Measurements from ENCODE around the gene GOLT1B. TPM values are rescaled to one million over a fixed set of nuclear protein-coding genes. Genes with fewer than 3 reads are reported as not detected.

GOLT1B gene
- total RNA-seq, 1 experiment from 2014 or later = 19.0 TPM

DNA sequence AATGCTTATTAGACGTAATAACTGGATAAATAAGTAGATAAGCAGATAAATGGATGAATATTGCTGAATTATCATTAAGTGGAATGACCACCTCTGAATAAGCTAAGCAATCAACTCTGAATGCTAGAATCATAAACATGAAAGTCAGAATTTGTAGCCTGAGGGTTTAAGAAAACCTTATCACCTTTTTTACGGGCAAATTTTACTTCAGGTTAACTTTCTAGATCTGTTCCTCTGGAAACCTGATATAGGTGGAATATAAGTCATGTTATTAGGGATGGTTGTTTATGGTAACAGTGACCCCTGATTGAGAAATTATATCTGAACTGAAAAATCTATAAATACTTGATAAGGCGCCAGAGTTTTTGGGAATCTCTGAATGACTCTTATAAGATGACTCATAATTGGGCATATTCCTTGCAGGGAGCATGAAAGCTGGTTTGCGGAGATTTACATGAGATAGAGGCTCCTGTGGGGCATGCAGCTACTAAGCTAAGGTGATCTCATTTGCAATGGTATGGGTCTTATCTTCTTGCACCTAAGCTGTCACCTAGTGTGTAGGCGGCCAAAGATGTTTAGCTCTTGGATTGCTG lies 36.6 kb downstream of the GOLT1B start:
- no peak overlapping the region for H2AFZ ChIP-seq (ENCODE audit: low read length)
- no peak overlapping the region for H3K9ac ChIP-seq (ENCODE audit: low read length)
- no peak overlapping the region for H3K27ac ChIP-seq (ENCODE audit: low read length)
- POLR2A ChIA-PET (ENCODE audit: unreplicated experiment) = no interaction called here
- TF ChIP-seq EZH2 (IDR thresholded peaks at IDR 0.05; ENCODE audit: low read length, unreplicated experiment) (no peak), EZH2phosphoT487 (IDR thresholded peaks at IDR 0.05; ENCODE audit: borderline replicate concordance, low read length) (no peak)
- TF ChIP-seq, protein P1, sequence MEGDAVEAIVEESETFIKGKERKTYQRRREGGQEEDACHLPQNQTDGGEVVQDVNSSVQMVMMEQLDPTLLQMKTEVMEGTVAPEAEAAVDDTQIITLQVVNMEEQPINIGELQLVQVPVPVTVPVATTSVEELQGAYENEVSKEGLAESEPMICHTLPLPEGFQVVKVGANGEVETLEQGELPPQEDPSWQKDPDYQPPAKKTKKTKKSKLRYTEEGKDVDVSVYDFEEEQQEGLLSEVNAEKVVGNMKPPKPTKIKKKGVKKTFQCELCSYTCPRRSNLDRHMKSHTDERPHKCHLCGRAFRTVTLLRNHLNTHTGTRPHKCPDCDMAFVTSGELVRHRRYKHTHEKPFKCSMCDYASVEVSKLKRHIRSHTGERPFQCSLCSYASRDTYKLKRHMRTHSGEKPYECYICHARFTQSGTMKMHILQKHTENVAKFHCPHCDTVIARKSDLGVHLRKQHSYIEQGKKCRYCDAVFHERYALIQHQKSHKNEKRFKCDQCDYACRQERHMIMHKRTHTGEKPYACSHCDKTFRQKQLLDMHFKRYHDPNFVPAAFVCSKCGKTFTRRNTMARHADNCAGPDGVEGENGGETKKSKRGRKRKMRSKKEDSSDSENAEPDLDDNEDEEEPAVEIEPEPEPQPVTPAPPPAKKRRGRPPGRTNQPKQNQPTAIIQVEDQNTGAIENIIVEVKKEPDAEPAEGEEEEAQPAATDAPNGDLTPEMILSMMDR (conservative IDR thresholded peaks at IDR 0.05; ENCODE audit: low read depth, low read length) = no peak
- ATAC-seq (no peak), DNase-seq (peak; percentile 65)
- H3K9me2 ChIP-seq (replicated peaks; ENCODE audit: low read length) = no peaks in the 10 kb centered on the region
- no peaks in the 10 kb centered on the region for H3K27me3 ChIP-seq (ENCODE audit: low read length)
- no peaks in the 10 kb centered on the region for H3K9me3 ChIP-seq (ENCODE audit: low read length)
- BruUV-seq (replicated peaks) = no TSS peak
- CTCF ChIA-PET = no interaction called here
- H3K4me1 ChIP-seq (ENCODE audit: insufficient read depth, low read length) = no peaks in the 10 kb centered on the region
- no peaks in the 10 kb centered on the region for H3K79me2 ChIP-seq (ENCODE audit: low read length)
- H3K36me3 ChIP-seq (ENCODE audit: low read depth, low read length) = no peaks in the 10 kb centered on the region
- no peak overlapping the region for H3K4me3 ChIP-seq (ENCODE audit: low read length)
- no peaks in the 10 kb centered on the region for H4K20me1 ChIP-seq (ENCODE audit: low read length)
- H3K4me2 ChIP-seq (ENCODE audit: low read length) = no peak overlapping the region
- H3F3A ChIP-seq (ENCODE audit: low read length, unreplicated experiment) = no peaks in the 10 kb centered on the region
- intact Hi-C loops (cut with micrococcal nuclease) = no loop called here

DNA sequence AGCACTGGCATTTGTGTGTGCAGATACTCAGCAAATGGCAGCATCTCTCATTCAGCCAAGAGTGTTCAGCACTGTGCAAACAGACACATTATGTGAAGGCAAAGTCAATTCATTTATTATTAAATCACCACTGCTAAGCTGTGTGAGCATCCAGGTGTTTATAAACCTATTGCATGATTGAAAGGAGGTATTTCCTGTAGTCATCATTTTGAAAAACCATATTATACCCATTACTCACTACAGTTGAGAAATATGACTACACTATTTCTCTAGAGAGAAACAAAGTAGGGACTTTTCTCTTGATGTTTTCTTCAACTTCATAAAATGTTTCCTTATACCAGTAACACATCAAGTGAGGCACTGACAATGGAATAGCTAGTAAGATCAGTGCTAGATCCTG lies 38.2 kb downstream of the GOLT1B start:
- Histone ChIP-seq H3K9me2 (replicated peaks; ENCODE audit: low read length) (no peaks in the 10 kb centered on the region), H3K9me3 (ENCODE audit: low read length) (no peaks in the 10 kb centered on the region), H3K4me2 (ENCODE audit: low read length) (no peak overlapping the region), H2AFZ (ENCODE audit: low read length) (no peak overlapping the region), H3F3A (ENCODE audit: low read length, unreplicated experiment) (no peaks in the 10 kb centered on the region), H3K4me3 (ENCODE audit: low read length) (no peak overlapping the region), H3K9ac (ENCODE audit: low read length) (no peak overlapping the region), H4K20me1 (ENCODE audit: low read length) (no peaks in the 10 kb centered on the region), H3K79me2 (ENCODE audit: low read length) (no peaks in the 10 kb centered on the region), H3K27me3 (ENCODE audit: low read length) (no peaks in the 10 kb centered on the region), H3K27ac (ENCODE audit: low read length) (no peak overlapping the region), H3K4me1 (ENCODE audit: insufficient read depth, low read length) (no peaks in the 10 kb centered on the region), H3K36me3 (ENCODE audit: low read depth, low read length) (no peaks in the 10 kb centered on the region)
- DNase-seq = no peak
- TF ChIP-seq, protein P1 (conservative IDR thresholded peaks at IDR 0.05; ENCODE audit: low read depth, low read length) = no peak
- TF ChIP-seq EZH2phosphoT487 (IDR thresholded peaks at IDR 0.05; ENCODE audit: borderline replicate concordance, low read length) = no peak
- TF ChIP-seq EZH2 (IDR thresholded peaks at IDR 0.05; ENCODE audit: low read length, unreplicated experiment) = no peak
- BruUV-seq (replicated peaks) = no TSS peak
- ChIA-PET CTCF (no interaction called here), POLR2A (ENCODE audit: unreplicated experiment) (no interaction called here)
- intact Hi-C loops (cut with micrococcal nuclease) = no loop called here
- ATAC-seq = no peak

DNA sequence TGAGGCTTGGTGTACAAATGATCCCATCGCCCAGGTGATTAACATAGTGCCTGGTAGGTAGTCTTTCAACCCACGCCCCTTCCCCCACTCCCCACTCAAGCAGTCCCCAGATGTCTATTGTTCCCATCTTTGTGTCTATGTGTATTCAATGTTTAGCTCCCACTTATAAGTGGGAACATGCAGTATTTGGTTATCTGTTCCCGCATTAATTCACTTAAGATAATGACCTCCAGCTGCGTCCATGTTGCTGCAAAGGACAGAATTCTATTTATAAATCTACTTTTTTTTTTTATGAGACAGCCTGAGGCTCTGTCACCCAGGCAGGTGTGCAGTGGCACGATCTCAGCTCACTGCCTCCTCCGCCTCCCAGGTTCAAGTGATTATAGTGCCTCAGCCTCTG lies 40.2 kb downstream of the GOLT1B start:
- ChIA-PET CTCF (no interaction called here), POLR2A (ENCODE audit: unreplicated experiment) (no interaction called here)
- no peak for TF ChIP-seq EZH2phosphoT487 (IDR thresholded peaks at IDR 0.05; ENCODE audit: borderline replicate concordance, low read length)
- H3F3A ChIP-seq (ENCODE audit: low read length, unreplicated experiment) = no peaks in the 10 kb centered on the region
- H3K4me3 ChIP-seq (ENCODE audit: low read length) = no peak overlapping the region
- no peak overlapping the region for H3K9ac ChIP-seq (ENCODE audit: low read length)
- H3K9me3 ChIP-seq (ENCODE audit: low read length) = no peaks in the 10 kb centered on the region
- H3K79me2 ChIP-seq (ENCODE audit: low read length) = no peaks in the 10 kb centered on the region
- no peaks in the 10 kb centered on the region for H4K20me1 ChIP-seq (ENCODE audit: low read length)
- H3K4me2 ChIP-seq (ENCODE audit: low read length) = no peak overlapping the region
- H3K36me3 ChIP-seq (ENCODE audit: low read depth, low read length) = no peaks in the 10 kb centered on the region
- intact Hi-C loops (cut with micrococcal nuclease) = no loop called here
- DNase-seq (no peak), ATAC-seq (no peak)
- no peaks in the 10 kb centered on the region for H3K4me1 ChIP-seq (ENCODE audit: insufficient read depth, low read length)
- H3K9me2 ChIP-seq (replicated peaks; ENCODE audit: low read length) = no peaks in the 10 kb centered on the region
- BruUV-seq (replicated peaks) = no TSS peak
- H3K27me3 ChIP-seq (ENCODE audit: low read length) = no peaks in the 10 kb centered on the region
- H2AFZ ChIP-seq (ENCODE audit: low read length) = no peak overlapping the region
- no peak overlapping the region for H3K27ac ChIP-seq (ENCODE audit: low read length)

Measured in PC-3 (cell line).